ENCODE results near the gene CPNE7.
"Not testable (repeated sequence)": the region's sequence is repeated elsewhere in the genome, so short reads cannot be mapped to it uniquely, and the experiment has no call there.

The CPNE7 gene

DNA sequence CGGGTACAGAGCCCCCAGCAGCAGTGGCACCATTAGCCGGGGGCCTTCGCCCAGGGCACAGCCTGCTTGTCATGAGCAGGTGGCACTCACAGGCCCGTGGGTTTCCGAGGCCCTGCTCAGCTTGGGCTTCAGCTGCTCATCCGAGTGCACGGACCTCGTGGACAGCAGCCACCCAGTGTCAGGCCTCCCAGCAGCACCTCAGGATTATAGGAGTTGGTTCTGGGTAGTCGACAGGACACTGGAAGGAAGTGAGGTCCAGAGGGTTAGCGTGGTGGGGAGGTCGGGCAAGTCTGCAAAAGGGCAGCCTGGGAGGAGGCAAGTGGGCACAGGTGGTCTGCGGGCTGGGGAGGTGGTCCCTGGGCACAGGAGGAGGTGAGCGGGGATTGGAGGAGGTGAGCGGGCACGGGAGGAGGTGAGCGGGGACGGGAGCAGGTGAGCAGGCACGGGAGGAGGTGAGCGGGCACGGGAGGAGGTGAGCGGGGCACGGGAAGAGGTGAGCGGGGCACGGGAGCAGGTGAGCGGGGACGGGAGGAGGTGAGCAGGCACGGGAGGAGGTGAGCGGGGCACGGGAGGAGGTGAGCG is 5.1 kb upstream of the CPNE7 start:
- no peak overlapping the region for H3K9ac ChIP-seq (ENCODE audit: low read length)
- H3K4me3 ChIP-seq (ENCODE audit: low read length) = no peak overlapping the region
- peaks cover 11% of the 10 kb centered on the region for H3K4me1 ChIP-seq (ENCODE audit: control insufficient read depth, insufficient read depth, low read length)
- no peaks in the 10 kb centered on the region for H3K9me3 ChIP-seq (ENCODE audit: control insufficient read depth, low read length)
- peaks cover 22% of the 10 kb centered on the region for H3K27me3 ChIP-seq (replicated peaks; ENCODE audit: control insufficient read depth, insufficient read depth, low read length)
- DNase-seq (ENCODE audit: low read depth) = no peak
- no peaks in the 10 kb centered on the region for H3K36me3 ChIP-seq (ENCODE audit: control insufficient read depth, insufficient read depth, low read length, severe bottlenecking)

DNA sequence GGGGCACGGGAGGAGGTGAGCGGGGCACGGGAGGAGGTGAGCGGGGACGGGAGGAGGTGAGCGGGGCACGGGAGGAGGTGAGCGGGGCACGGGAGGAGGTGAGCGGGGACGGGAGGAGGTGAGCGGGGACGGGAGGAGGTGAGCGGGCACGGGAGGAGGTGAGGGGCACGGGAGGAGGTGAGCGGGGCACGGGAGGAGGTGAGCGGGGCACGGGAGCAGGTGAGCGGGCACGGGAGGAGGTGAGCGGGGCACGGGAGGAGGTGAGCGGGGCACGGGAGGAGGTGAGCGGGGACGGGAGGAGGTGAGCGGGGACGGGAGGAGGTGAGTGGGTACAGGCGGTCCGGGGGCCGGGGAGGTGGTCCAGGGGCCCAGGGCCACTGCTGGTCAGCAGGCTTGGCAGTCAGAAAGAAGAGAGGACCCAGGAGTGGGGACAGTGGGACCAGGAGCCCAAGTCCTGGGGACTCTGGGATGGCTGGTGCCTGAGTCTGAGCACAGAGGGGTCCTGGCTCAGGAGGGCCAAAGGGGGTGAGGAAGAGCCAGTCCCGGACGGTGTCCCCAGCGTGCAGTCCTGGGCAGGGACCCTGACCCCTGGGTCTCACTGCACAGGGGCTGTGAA is 4.5 kb upstream of the CPNE7 start:
- DNase-seq (ENCODE audit: low read depth); H3K36me3 ChIP-seq (ENCODE audit: control insufficient read depth, insufficient read depth, low read length, severe bottlenecking); H3K9ac ChIP-seq (ENCODE audit: low read length); H3K4me3 ChIP-seq (ENCODE audit: low read length); H3K4me1 ChIP-seq (ENCODE audit: control insufficient read depth, insufficient read depth, low read length); H3K9me3 ChIP-seq (ENCODE audit: control insufficient read depth, low read length): not testable (repeated sequence)
- H3K27me3 ChIP-seq (replicated peaks; ENCODE audit: control insufficient read depth, insufficient read depth, low read length) = peaks cover 22% of the 10 kb centered on the region

DNA sequence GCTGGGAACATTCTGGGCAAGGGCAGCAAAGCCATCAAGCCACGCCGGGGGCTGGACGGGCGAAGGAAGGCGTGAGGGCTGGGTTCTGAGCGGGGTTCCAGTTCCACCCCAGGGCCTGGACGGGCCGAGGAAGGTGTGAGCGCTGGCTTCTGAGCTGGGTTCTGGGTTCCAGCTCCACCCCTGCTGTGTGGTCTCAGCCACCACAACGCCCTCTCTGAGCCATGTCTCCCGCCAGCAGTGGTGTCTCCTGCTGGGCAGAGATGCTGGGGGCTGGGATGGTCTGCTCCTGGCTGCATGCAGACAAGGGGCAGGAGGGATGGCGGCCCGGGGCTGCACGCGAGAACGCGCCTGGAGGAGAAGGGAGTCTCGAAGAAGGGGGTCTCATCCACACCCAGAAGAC is 3.9 kb upstream of the CPNE7 start:
- Histone ChIP-seq H3K4me3 (ENCODE audit: low read length) (no peak overlapping the region), H3K36me3 (ENCODE audit: control insufficient read depth, insufficient read depth, low read length, severe bottlenecking) (no peaks in the 10 kb centered on the region), H3K9ac (ENCODE audit: low read length) (no peak overlapping the region)

DNA sequence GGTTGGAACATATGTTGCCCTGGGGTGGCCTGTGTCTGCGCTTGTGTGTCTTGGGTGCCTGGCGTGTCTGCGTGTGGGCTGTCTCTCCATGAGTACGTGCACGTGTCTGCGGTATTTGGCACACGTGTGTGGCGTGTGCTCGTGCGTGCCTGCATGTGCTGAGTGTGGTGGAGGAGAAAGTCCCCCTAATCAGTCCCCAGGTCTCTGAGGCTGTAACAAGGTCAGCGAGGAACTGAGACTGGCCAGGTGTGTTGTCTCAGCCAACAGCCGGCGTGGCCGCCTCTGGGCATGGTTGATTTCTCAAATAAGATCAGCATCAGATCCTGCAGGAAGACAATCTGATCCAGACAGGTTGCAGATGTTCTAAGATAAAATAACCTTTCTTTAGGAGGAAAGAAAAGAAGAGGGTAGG is 3.5 kb upstream of the CPNE7 start:
- Histone ChIP-seq H3K36me3 (ENCODE audit: control insufficient read depth, insufficient read depth, low read length, severe bottlenecking) (no peaks in the 10 kb centered on the region), H3K4me3 (ENCODE audit: low read length) (no peak overlapping the region), H3K27me3 (replicated peaks; ENCODE audit: control insufficient read depth, insufficient read depth, low read length) (peaks cover 22% of the 10 kb centered on the region), H3K9me3 (ENCODE audit: control insufficient read depth, low read length) (no peaks in the 10 kb centered on the region), H3K4me1 (ENCODE audit: control insufficient read depth, insufficient read depth, low read length) (peaks cover 3% of the 10 kb centered on the region), H3K9ac (ENCODE audit: low read length) (no peak overlapping the region)
- no peak for DNase-seq (ENCODE audit: low read depth)

More for the DNA sequence above, 3.9 kb upstream of the CPNE7 start:
- H3K9me3 ChIP-seq (ENCODE audit: control insufficient read depth, low read length) = no peaks in the 10 kb centered on the region
- DNase-seq (ENCODE audit: low read depth) = no peak
- peaks cover 22% of the 10 kb centered on the region for H3K27me3 ChIP-seq (replicated peaks; ENCODE audit: control insufficient read depth, insufficient read depth, low read length)
- H3K4me1 ChIP-seq (ENCODE audit: control insufficient read depth, insufficient read depth, low read length) = peaks cover 3% of the 10 kb centered on the region

DNA sequence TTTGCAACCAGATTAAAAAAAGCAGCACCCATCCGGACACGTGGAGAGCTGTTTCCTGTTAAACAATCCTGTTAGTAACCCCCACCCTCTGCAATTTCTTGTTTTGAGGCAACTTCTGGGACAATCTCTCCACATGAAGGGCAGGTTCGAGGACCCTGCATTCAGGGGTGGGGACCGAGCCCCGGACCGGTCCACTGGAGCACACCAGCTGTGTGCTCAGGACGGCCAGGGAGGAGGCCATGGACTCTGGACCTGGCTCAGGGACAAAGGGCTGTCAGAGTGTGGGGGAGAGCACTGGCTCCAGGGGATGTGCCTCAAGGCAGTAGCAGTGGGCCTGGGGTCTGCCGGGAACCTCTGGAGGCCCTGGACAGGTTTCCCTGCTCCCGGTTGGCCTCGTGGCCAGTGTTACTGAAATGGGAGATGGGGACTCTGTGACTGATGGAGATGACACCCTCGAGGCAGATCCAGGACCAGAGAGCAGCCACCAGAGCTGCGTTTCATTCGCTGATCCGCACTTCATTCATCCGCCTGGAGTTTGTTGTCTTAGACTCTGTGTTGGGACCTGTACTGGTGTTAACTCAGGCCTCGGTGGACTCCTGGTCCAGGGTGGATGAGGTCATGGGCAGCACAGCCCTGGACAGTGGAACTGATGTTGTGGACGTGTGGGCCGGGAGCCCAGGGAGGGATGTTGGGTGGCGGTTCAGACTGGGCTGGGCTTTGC is 2.9 kb upstream of the CPNE7 start:
- peaks cover 3% of the 10 kb centered on the region for H3K4me1 ChIP-seq (ENCODE audit: control insufficient read depth, insufficient read depth, low read length)
- H3K4me3 ChIP-seq (ENCODE audit: low read length) = no peak overlapping the region
- no peak for DNase-seq (ENCODE audit: low read depth)
- no peak overlapping the region for H3K9ac ChIP-seq (ENCODE audit: low read length)
- peaks cover 22% of the 10 kb centered on the region for H3K27me3 ChIP-seq (replicated peaks; ENCODE audit: control insufficient read depth, insufficient read depth, low read length)
- no peaks in the 10 kb centered on the region for H3K9me3 ChIP-seq (ENCODE audit: control insufficient read depth, low read length)
- no peaks in the 10 kb centered on the region for H3K36me3 ChIP-seq (ENCODE audit: control insufficient read depth, insufficient read depth, low read length, severe bottlenecking)

DNA sequence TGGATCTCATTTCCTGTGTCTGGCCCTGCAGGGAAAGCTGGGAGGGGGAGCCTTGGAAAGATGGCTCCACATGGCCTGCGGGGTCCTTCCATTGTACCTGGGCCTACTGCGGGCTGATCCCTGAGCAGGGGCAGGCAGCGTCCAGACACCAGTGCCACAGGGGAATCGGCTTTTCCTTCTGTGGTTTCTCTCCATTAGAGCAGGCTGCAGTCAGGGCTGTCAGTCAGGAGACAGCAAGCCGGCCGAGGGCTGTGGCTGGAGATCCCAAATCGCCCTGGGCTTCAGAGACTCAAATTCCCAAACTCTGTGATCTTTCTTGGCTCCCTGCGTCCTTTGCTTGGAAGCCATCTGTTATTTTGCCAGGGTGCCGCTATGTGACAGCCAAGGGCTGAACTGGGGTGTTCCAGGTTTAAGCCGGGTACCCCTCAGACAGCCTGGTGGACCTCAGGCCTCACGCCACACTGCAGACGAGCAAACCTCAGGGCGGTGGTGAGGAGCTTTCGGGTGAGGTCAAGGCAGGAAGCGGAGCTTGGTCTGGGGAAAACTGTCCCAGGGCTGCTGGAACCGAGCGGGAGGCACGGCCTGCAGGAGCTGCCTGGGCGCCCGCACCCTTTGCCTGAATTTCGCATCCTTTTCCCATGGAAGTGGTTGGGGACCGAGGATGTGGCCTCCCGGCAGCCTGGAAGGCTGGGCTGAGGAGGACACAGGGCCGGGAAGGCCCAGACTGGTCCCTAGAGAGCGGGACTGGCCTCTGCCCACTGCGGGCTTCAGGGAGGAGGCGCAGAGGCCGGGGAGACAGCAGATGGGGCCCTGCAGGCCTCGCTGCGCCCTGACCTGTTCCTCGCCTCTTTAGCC is 1.5 kb upstream of the CPNE7 start:
- Histone ChIP-seq H3K4me3 (ENCODE audit: low read length) (no peak overlapping the region), H3K9me3 (ENCODE audit: control insufficient read depth, low read length) (no peaks in the 10 kb centered on the region), H3K4me1 (ENCODE audit: control insufficient read depth, insufficient read depth, low read length) (peaks cover 3% of the 10 kb centered on the region), H3K9ac (ENCODE audit: low read length) (peak overlapping the region; percentile 45), H3K27me3 (replicated peaks; ENCODE audit: control insufficient read depth, insufficient read depth, low read length) (peaks cover 18% of the 10 kb centered on the region), H3K36me3 (ENCODE audit: control insufficient read depth, insufficient read depth, low read length, severe bottlenecking) (no peaks in the 10 kb centered on the region)
- no peak for DNase-seq (ENCODE audit: low read depth)

DNA sequence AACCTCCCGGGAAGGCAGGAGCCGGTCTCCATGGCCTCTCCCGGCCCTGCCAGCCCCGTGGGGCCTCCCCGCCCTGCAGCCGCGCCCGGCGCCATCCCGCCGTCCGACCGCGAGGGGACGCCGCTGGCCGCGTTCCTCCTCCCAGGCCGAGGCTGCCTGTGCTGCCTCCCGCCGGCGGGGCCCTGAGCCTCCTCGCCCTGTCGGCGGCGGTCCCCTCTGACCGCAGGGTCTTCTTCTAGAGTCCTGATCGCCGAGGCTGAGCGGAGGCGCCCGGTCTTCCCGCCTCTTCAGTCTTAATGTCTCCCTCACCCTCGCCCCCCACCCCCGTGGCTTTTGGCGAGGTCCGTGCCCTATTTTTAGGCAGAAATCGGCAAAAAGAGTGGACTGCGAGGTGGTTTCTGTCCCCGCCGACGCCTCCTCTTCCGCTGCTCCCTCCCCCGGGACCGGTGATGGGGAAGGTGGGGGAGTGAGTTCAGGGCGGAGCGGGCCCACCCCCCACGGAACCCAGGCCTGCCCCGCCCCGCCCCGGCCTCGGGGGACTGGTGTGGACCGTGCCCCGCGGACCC is 794 bp upstream of the CPNE7 start:
- no peaks in the 10 kb centered on the region for H3K36me3 ChIP-seq (ENCODE audit: control insufficient read depth, insufficient read depth, low read length, severe bottlenecking)
- DNase-seq (ENCODE audit: low read depth) = peak; percentile 93
- no peaks in the 10 kb centered on the region for H3K9me3 ChIP-seq (ENCODE audit: control insufficient read depth, low read length)
- H3K4me3 ChIP-seq (ENCODE audit: low read length) = peak overlapping the region; percentile 58
- H3K27me3 ChIP-seq (replicated peaks; ENCODE audit: control insufficient read depth, insufficient read depth, low read length) = peaks cover 13% of the 10 kb centered on the region
- peak overlapping the region; percentile 45 for H3K9ac ChIP-seq (ENCODE audit: low read length)
- H3K4me1 ChIP-seq (ENCODE audit: control insufficient read depth, insufficient read depth, low read length) = peaks cover 3% of the 10 kb centered on the region

DNA sequence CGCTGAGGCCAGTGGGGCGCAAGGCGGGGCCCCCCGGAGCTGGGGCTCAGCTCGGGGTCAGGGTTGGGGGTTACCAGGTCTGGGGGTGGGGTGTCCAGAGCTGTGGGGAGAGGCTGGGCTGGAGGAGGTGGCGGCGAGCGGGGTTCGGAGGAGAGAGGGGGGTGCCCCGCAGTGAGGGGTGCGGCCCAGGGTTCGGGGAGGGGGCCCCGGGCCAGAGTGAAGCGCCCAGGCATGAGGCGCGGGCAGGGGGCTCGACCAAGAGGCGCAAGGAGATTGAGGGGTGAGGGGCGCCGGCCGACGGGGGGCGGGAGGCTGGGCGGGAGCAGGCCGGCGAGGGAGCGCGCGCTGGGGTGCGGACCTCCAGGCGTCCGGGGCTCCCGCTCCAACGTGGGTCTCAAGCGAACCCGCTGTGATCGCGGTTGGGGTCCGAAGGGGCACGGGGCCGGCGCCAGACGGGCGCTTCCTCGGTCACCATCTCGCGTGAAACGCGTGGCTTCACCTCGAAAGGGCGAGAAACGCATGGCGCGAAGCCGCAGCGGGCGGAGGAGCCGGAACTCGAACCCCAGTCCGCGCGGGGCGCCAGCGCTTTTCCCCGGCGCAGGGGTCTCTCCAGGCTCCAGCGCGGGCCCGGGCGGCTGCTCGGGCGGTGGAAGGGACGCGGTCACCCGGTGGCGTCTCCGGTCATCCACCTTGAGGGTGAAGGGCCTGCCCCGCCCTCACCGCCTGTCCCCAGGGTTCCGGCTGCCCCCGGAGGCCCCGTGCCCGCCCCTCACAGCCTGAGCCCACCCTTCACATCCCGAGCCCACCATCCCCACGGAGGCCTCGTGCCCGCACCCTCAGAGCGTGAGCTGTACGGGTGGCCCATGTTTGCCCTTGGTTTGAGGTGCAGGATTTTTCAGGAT is 846 bp downstream of the CPNE7 start:
- Histone ChIP-seq H3K27me3 (replicated peaks; ENCODE audit: control insufficient read depth, insufficient read depth, low read length) (peaks cover 7% of the 10 kb centered on the region), H3K9ac (ENCODE audit: low read length) (no peak overlapping the region), H3K9me3 (ENCODE audit: control insufficient read depth, low read length) (no peaks in the 10 kb centered on the region), H3K36me3 (ENCODE audit: control insufficient read depth, insufficient read depth, low read length, severe bottlenecking) (no peaks in the 10 kb centered on the region), H3K4me3 (ENCODE audit: low read length) (no peak overlapping the region), H3K4me1 (ENCODE audit: control insufficient read depth, insufficient read depth, low read length) (peaks cover 7% of the 10 kb centered on the region)
- no peak for DNase-seq (ENCODE audit: low read depth)

DNA sequence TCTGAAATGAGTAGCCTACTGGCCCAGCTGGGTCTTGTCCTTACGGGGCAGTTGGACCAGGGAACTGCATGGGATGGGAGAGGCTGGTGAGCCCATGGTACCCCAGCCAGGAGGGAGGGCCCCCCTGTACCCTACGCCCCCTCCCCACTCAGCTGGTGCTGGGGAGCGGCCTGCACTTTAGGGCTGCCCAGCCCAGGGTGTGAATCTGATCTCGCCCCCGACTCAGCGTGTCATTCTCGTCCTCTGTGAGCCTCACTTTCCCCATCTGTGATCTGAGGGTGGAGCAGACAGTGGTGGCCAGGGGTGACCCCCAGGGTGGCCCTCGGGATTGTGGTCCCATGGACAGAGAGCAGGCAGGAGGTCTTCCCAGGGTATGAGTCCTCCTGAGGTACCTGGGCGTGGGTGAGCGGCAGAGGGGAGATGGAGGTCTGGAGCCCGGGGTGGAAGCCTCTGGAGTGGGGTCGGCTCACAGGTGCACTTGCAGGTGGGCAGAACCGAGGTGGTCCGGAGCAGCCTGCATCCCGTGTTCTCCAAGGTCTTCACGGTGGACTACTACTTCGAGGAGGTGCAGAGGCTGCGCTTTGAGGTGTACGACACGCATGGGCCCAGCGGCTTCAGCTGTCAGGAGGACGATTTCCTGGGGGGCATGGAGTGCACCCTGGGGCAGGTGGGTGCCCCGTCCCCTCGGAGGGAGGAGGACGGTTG is 1.6 kb downstream of the CPNE7 start:
- Histone ChIP-seq H3K36me3 (ENCODE audit: control insufficient read depth, insufficient read depth, low read length, severe bottlenecking) (no peaks in the 10 kb centered on the region), H3K4me1 (ENCODE audit: control insufficient read depth, insufficient read depth, low read length) (peaks cover 15% of the 10 kb centered on the region), H3K9me3 (ENCODE audit: control insufficient read depth, low read length) (no peaks in the 10 kb centered on the region), H3K4me3 (ENCODE audit: low read length) (no peak overlapping the region), H3K9ac (ENCODE audit: low read length) (no peak overlapping the region), H3K27me3 (replicated peaks; ENCODE audit: control insufficient read depth, insufficient read depth, low read length) (no peaks in the 10 kb centered on the region)
- no peak for DNase-seq (ENCODE audit: low read depth)

DNA sequence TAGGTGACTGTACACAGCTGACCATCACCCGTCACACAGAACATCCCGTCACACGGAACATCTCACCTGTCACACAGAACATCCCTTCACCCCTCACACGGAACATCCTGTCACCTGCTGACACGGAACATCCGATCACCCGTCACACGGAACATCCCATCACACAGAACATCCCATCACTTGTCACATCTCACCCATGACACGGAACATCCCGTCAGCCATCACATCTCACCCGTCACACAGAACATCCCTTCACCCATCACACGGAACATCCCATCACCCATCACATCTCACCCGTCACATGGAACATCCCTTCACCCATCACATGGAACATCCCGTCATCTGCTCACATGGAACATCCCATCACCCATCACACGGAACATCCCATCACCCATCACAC is 3.8 kb downstream of the CPNE7 start:
- Histone ChIP-seq H3K4me3 (ENCODE audit: low read length) (no peak overlapping the region), H3K27me3 (replicated peaks; ENCODE audit: control insufficient read depth, insufficient read depth, low read length) (no peaks in the 10 kb centered on the region), H3K4me1 (ENCODE audit: control insufficient read depth, insufficient read depth, low read length) (peaks cover 17% of the 10 kb centered on the region), H3K9ac (ENCODE audit: low read length) (no peak overlapping the region), H3K36me3 (ENCODE audit: control insufficient read depth, insufficient read depth, low read length, severe bottlenecking) (no peaks in the 10 kb centered on the region), H3K9me3 (ENCODE audit: control insufficient read depth, low read length) (no peaks in the 10 kb centered on the region)
- DNase-seq (ENCODE audit: low read depth) = no peak

All from adipocyte (in vitro differentiated cells).